H1 (cell line): Measurements from ENCODE around the gene NPPA. TPM values are rescaled to one million over a fixed set of nuclear protein-coding genes. Genes with fewer than 3 reads are reported as not detected.

Experiments used
- CTCF ChIA-PET: fragments of 300-600 bp; sonication (Branson Sonifier 250); formaldehyde crosslinking; loops from one replicate; lab custom pipeline; 2021; ENCODE audit not compliant: partially characterized antibody; lab: Charles Lee
- POLR2A ChIA-PET: fragments of 300-600 bp; sonication (Branson Sonifier 250); formaldehyde crosslinking; loops from one replicate; lab custom pipeline; 2021; ENCODE audit warnings: inconsistent platforms; ENCODE audit not compliant: partially characterized antibody; lab: Charles Lee
- DNase-seq, 2 experiments: peaks; one replicate each; pipeline versions ENCODE4 v3.0.0 to v3.0.0-alpha.2; 2010 to 2022; ENCODE audit warnings: low spot score in 2 of 2, low read depth in 1 of 2, mixed read lengths in 1 of 2
- FAIRE-seq: peaks from 2 replicates; lab custom pipeline; 2011; peaks lifted over from hg19 to GRCh38; lab: Jason Lieb, UNC
- H2AFZ ChIP-seq: 2 replicates; pipeline ENCODE4 v1.8.1; 2012; ENCODE audit warnings: low read length, inconsistent platforms
- H2AK5ac ChIP-seq: 2 replicates; pipeline ENCODE4 v1.6.1; 2013; ENCODE audit warnings: low read depth, low read length
- H2BK120ac ChIP-seq: replicated peaks from 2 replicates; pipeline ENCODE3; 2013; ENCODE audit warnings: low read depth, low read length, inconsistent platforms
- H2BK12ac ChIP-seq: 2 replicates; pipeline ENCODE4 v1.6.1; 2013; ENCODE audit warnings: low read depth, low read length
- H2BK15ac ChIP-seq: 2 replicates; pipeline ENCODE4 v1.6.1; 2013; ENCODE audit warnings: low read length
- H2BK20ac ChIP-seq: 2 replicates; pipeline ENCODE4 v1.6.1; 2013; ENCODE audit warnings: low read length
- H2BK5ac ChIP-seq: 2 replicates; pipeline ENCODE4 v1.6.1; 2013; ENCODE audit warnings: low read depth, low read length
- H3K14ac ChIP-seq: 2 replicates; pipeline ENCODE4 v1.6.1; 2013; ENCODE audit warnings: inconsistent platforms; ENCODE audit not compliant: insufficient read length
- H3K18ac ChIP-seq: 2 replicates; pipeline ENCODE4 v1.6.1; 2013; ENCODE audit warnings: low read length; ENCODE audit errors: extremely low read depth
- H3K23ac ChIP-seq: 2 replicates; pipeline ENCODE4 v1.6.1; 2013; ENCODE audit warnings: inconsistent platforms; ENCODE audit not compliant: insufficient read length
- H3K23me2 ChIP-seq: 2 replicates; pipeline ENCODE4 v1.6.1; 2013; ENCODE audit warnings: low read depth, low read length
- H3K27ac ChIP-seq: 2 replicates; pipeline ENCODE4 v1.6.1; 2011; ENCODE audit warnings: low read depth, low read length, inconsistent platforms
- H3K27me3 ChIP-seq, 4 experiments: replicated peaks in 1 of 4; 1 replicate in 1 of 4; 2 replicates in 3 of 4; pipeline versions ENCODE4 v1.6.1 to v1.8.1; 2011 to 2013; ENCODE audit warnings: low read length in 3 of 4, mild to moderate bottlenecking in 3 of 4, inconsistent platforms in 2 of 4, mixed read lengths in 2 of 4, moderate library complexity in 1 of 4; ENCODE audit not compliant: control insufficient read depth in 3 of 4, insufficient read depth in 3 of 4; ENCODE audit errors: extremely low read depth in 1 of 4
- H3K36me3 ChIP-seq, 4 experiments: 2 replicates each; pipeline versions ENCODE4 v1.6.1 to v1.8.1; 2011 to 2013; ENCODE audit warnings: mild to moderate bottlenecking in 4 of 4, low read length in 3 of 4, moderate library complexity in 2 of 4, control low read depth in 1 of 4, inconsistent platforms in 1 of 4; ENCODE audit not compliant: insufficient read depth in 4 of 4, control insufficient read depth in 2 of 4
- H3K4ac ChIP-seq: replicated peaks from 2 replicates; pipeline ENCODE3; 2013; ENCODE audit warnings: low read length, low read depth, mixed read lengths, inconsistent platforms; ENCODE audit not compliant: insufficient read length
- H3K4me1 ChIP-seq, 4 experiments: replicated peaks in 1 of 4; 1 replicate in 1 of 4; 2 replicates in 3 of 4; pipeline versions ENCODE4 v1.6.1 to v1.8.1; 2011 to 2013; ENCODE audit warnings: low read length in 3 of 4, inconsistent platforms in 2 of 4, mixed read lengths in 1 of 4; ENCODE audit not compliant: insufficient read depth in 4 of 4, control insufficient read depth in 3 of 4
- H3K4me2 ChIP-seq, 2 experiments: 2 replicates each; pipeline versions ENCODE4 v1.6.1 to v1.8.1; 2011 to 2013; ENCODE audit warnings: low read depth in 2 of 2, low read length in 2 of 2, control low read depth in 1 of 2, inconsistent platforms in 1 of 2, mild to moderate bottlenecking in 1 of 2; ENCODE audit not compliant: insufficient read depth in 1 of 2
- H3K4me3 ChIP-seq, 4 experiments: fragments of 200-600, 300-600 bp in 1 of 4; sonication (generic), shearing (Covaris generic), sonication (Bioruptor Twin) in 1 of 4; 2 replicates each; pipeline versions ENCODE4 v1.5.1 to v1.8.1; 2011 to 2016; ENCODE audit warnings: low read length in 4 of 4, low read depth in 3 of 4, control low read depth in 2 of 4, inconsistent platforms in 2 of 4, mild to moderate bottlenecking in 2 of 4, mixed read lengths in 1 of 4, moderate library complexity in 1 of 4; ENCODE audit not compliant: insufficient read depth in 2 of 4; ENCODE audit errors: extremely low read depth in 1 of 4
- H3K56ac ChIP-seq: replicated peaks from 2 replicates; pipeline ENCODE3; 2013; ENCODE audit warnings: low read depth, mild to moderate bottlenecking, mixed read lengths, low read length, inconsistent platforms; ENCODE audit not compliant: insufficient read length
- H3K79me1 ChIP-seq: 2 replicates; pipeline ENCODE4 v1.6.1; 2013; ENCODE audit warnings: low read depth, low read length, control low read depth
- H3K79me2 ChIP-seq, 2 experiments: 2 replicates each; pipeline versions ENCODE4 v1.6.1 to v1.8.1; 2012 to 2013; ENCODE audit warnings: low read length in 2 of 2, mild to moderate bottlenecking in 2 of 2, inconsistent platforms in 1 of 2; ENCODE audit not compliant: insufficient read depth in 2 of 2, control insufficient read depth in 1 of 2
- H3K9ac ChIP-seq, 4 experiments: replicated peaks in 1 of 4; 1 replicate in 1 of 4; 2 replicates in 3 of 4; pipeline versions ENCODE4 v1.6.1 to v1.8.1; 2011 to 2013; ENCODE audit warnings: low read depth in 3 of 4, low read length in 3 of 4, control low read depth in 2 of 4, mild to moderate bottlenecking in 2 of 4, moderate library complexity in 2 of 4, inconsistent platforms in 1 of 4; ENCODE audit errors: extremely low read depth in 1 of 4
- H3K9me3 ChIP-seq, 2 experiments: 2 replicates each; pipeline versions ENCODE4 v1.6.1 to v1.8.1; 2012 to 2013; ENCODE audit warnings: mild to moderate bottlenecking in 2 of 2, moderate library complexity in 2 of 2, control low read depth in 1 of 2, inconsistent platforms in 1 of 2, low read depth in 1 of 2, low read length in 1 of 2, mixed read lengths in 1 of 2; ENCODE audit not compliant: insufficient read depth in 2 of 2
- H4K20me1 ChIP-seq, 2 experiments: replicated peaks in 1 of 2; 2 replicates each; pipeline versions ENCODE3 to v1.8.1; 2011 to 2013; ENCODE audit warnings: inconsistent platforms in 2 of 2, low read length in 2 of 2, mild to moderate bottlenecking in 1 of 2; ENCODE audit not compliant: insufficient read depth in 2 of 2, control insufficient read depth in 1 of 2
- H4K5ac ChIP-seq: 2 replicates; pipeline ENCODE4 v1.6.1; 2013; ENCODE audit warnings: low read length, low read depth, mixed read lengths, inconsistent platforms; ENCODE audit not compliant: insufficient read length
- H4K8ac ChIP-seq: 2 replicates; pipeline ENCODE4 v1.8.0; 2013; ENCODE audit warnings: mild to moderate bottlenecking, moderate library complexity, low read length, inconsistent platforms; ENCODE audit not compliant: insufficient read depth; ENCODE audit errors: extremely low read depth
- H4K91ac ChIP-seq: replicated peaks from 2 replicates; pipeline ENCODE3; 2013; ENCODE audit warnings: low read length, mixed read lengths, inconsistent platforms; ENCODE audit not compliant: insufficient read length
- ASH2L ChIP-seq: fragments of 200-600, 300-600 bp; sonication (generic); IDR thresholded peaks from one replicate; pipeline ENCODE4 v1.7.1; 2017; ENCODE audit warnings: low read length
- CHD1 ChIP-seq: IDR thresholded peaks from 2 replicates; pipeline ENCODE4 v1.6.1; 2012; ENCODE audit warnings: low read depth, low read length, improper control_type of control experiment
- EZH2 ChIP-seq: fragments of 200-600 bp; sonication (generic); IDR thresholded peaks from 2 replicates; pipeline ENCODE4 v1.7.1; 2012; ENCODE audit warnings: low read depth, mild to moderate bottlenecking, moderate library complexity, low read length, inconsistent platforms; ENCODE audit not compliant: severe bottlenecking
- SAP30 ChIP-seq: fragments of 300-600 bp; sonication (generic); IDR thresholded peaks from 2 replicates; pipeline ENCODE4 v1.7.1; 2012; ENCODE audit warnings: low read length, moderate library complexity, mild to moderate bottlenecking, inconsistent platforms; ENCODE audit not compliant: insufficient read depth, insufficient replicate concordance
- SRF ChIP-seq: IDR thresholded peaks from 2 replicates; pipeline ENCODE4 v1.6.1; 2011; ENCODE audit warnings: mild to moderate bottlenecking, low read depth, low read length, moderate library complexity
- WGBS, 2 experiments: shearing (Covaris generic) in 1 of 2; methylation state at CpG; one replicate each; pipeline versions ENCODE4 v1.1.6 to v1.1.7; 2013 to 2015; ENCODE audit warnings: low lambda C conversion rate in 2 of 2, mixed read lengths in 2 of 2, inconsistent platforms in 1 of 2, low coverage in 1 of 2, missing lambda C conversion rate in 1 of 2; ENCODE audit not compliant: insufficient replicate concordance in 2 of 2, insufficient coverage in 1 of 2, insufficient read length in 1 of 2; ENCODE audit errors: extremely low coverage in 1 of 2, missing lambda C conversion rate in 1 of 2; 5-methylcytosine and 5-hydroxymethylcytosine counted together
- polyA plus RNA-seq, 7 experiments: library from polyadenylated mRNA; depleted of rRNA in 3 of 7; stranded (reverse) in 5 of 7; unstranded in 2 of 7; fragments of >200 nt in 5 of 7; fragments of 200-250 nt in 2 of 7; gene quantifications; 1 replicate in 5 of 7; 2 replicates in 1 of 7; 4 replicates in 1 of 7; pipeline versions ENCODE4 v1.2.1 to v1.2.3, GENCODE V29; 2011 to 2013; ENCODE audit warnings: missing spikeins in 2 of 7, mixed read lengths in 2 of 7
- total RNA-seq: library from RNA; stranded (reverse); fragmentation: NEBNext Ultra II Directional; extraction: Animal tissue kit (Norgen Biotek cat#: 25700); gene quantifications from 2 replicates; pipeline ENCODE4 v1.2.1, GENCODE V29; 2021

NPPA gene
- total and polyA plus RNA-seq, 2 of the 8 experiments (the other 6 are each of a cell fraction or from before 2014, with no cell fraction given), result not detected

GRCh38 chr1:11858158-11858557 lies 10.6 kb upstream of the NPPA start:
- H3K23me2 ChIP-seq, result peaks cover 3% of the 10 kb centered on the region; the same call in 1 of the 2 replicates
- FAIRE-seq (no peak), DNase-seq (no peak)
- H3K4me1 ChIP-seq, result peaks cover 0 to 3% (median 1%) of the 10 kb centered on the region in 4 experiments; a peak in 1 of 7 replicates
- H3K9ac ChIP-seq, result no peak overlapping the region
- ChIA-PET POLR2A (interaction anchor here (0.5 to 9.0 kb wide), 2 partner anchors 50 to 102 kb away, joined by 3 to 81 read pairs; no protein-coding TSS in a partner anchor), CTCF (interaction anchor here (0.6 to 4.9 kb wide), 7 partner anchors 9 to 109 kb away, joined by 3 to 21 read pairs (median 3); partner anchors contain the start of gene NPPA)
- H2AFZ ChIP-seq, result no peak overlapping the region
- H3K79me2 ChIP-seq, result no peaks in the 10 kb centered on the region
- TF ChIP-seq SAP30 (no peak), EZH2 (no peak), ASH2L (no peak), SRF (no peak), CHD1 (no peak)
- H2BK20ac ChIP-seq, result no peak overlapping the region
- no peak overlapping the region for H3K56ac ChIP-seq
- no peaks in the 10 kb centered on the region for H3K79me1 ChIP-seq
- H3K4me2 ChIP-seq, result peak overlapping the region in 1 of 2 experiments; percentile 36; a peak in 1 of 4 replicates
- H2BK15ac ChIP-seq, result no peak overlapping the region
- WGBS, 2 experiments, result 84% methylated on average over 13 of the region's 14 CpGs; no CpG with 5 or more reads in 1 of the 2 experiments
- H4K5ac ChIP-seq, result no peak overlapping the region
- H2BK120ac ChIP-seq, result no peak overlapping the region
- no peak overlapping the region for H3K27ac ChIP-seq
- H3K4me3 ChIP-seq, result no peak overlapping the region
- no peaks in the 10 kb centered on the region for H3K9me3 ChIP-seq
- H2BK12ac ChIP-seq, result no peak overlapping the region
- H2AK5ac ChIP-seq, result no peak overlapping the region
- H3K23ac ChIP-seq, result no peak overlapping the region
- H4K8ac ChIP-seq, result no peak overlapping the region
- no peak overlapping the region for H4K91ac ChIP-seq
- H4K20me1 ChIP-seq, result peaks cover 0 to 4% of the 10 kb centered on the region in 2 experiments
- H3K4ac ChIP-seq, result no peak overlapping the region
- H3K36me3 ChIP-seq, result no peaks in the 10 kb centered on the region
- H3K27me3 ChIP-seq, result peaks cover 0 to 22% (median 13%) of the 10 kb centered on the region in 4 experiments; a peak in 6 of 7 replicates
- H2BK5ac ChIP-seq, result no peak overlapping the region
- H3K14ac ChIP-seq, result no peak overlapping the region
- H3K18ac ChIP-seq, result no peak overlapping the region
